K562 (cell line): ENCODE measurements around the gene ADGRE1. TPM values are rescaled to one million over a fixed set of nuclear protein-coding genes. Genes with fewer than 3 reads are reported as not detected.
A peak's percentile ranks its signal among the peaks of the same experiment; 100 is the strongest.

ENCODE experiments used
- ATAC-seq: fragments of 200-7000 bp; cut with Tn5 transposase; 3 replicates; pipeline ENCODE4 v1.9.1; 2020; ENCODE audit warnings: moderate library complexity
- BruUV-seq: library from RNA; stranded (reverse); fragments of 400-500 nt; replicated peaks from 2 replicates; lab custom pipeline; 2021; lab: Mats Ljungman, UMichigan
- CTCF ChIA-PET: fragments of 300-600 bp; formaldehyde crosslinking; extraction: SDS; loops from one replicate; lab custom pipeline; 2021; ENCODE audit warnings: low intra/inter-chr PET ratio; lab: Yijun Ruan, JAX
- POLR2A ChIA-PET: fragments of 300-600, 350-650 bp; sonication (Branson Sonifier 250); formaldehyde crosslinking; extraction: SDS; loops from one replicate; lab custom pipeline; 2021; ENCODE audit warnings: antibody characterized with exemption, inconsistent platforms; lab: Yijun Ruan, JAX
- DNase-seq, 4 experiments: peaks; one replicate each; pipeline versions ENCODE4 v3.0.0 to v3.0.0-alpha.2; 2011 to 2018; ENCODE audit warnings: low spot score in 3 of 4, mixed read lengths in 3 of 4; ENCODE audit errors: extremely low read depth in 1 of 4
- FAIRE-seq: peaks from 2 replicates; lab custom pipeline; 2011; peaks lifted over from hg19 to GRCh38; lab: Jason Lieb, UNC
- H2AFZ ChIP-seq: 2 replicates; pipeline ENCODE4 v1.6.0; 2011; ENCODE audit warnings: low read depth, low read length, control low read depth, inconsistent platforms
- H3K27ac ChIP-seq: fragments of 200-600 bp; 3 replicates; pipeline ENCODE4 v1.8.0; 2011; ENCODE audit warnings: low read depth, mild to moderate bottlenecking, control low read depth, inconsistent platforms, low read length, moderate library complexity, mixed read lengths; ENCODE audit errors: extremely low read depth
- H3K27me3 ChIP-seq, 2 experiments: fragments of 300-600 bp in 1 of 2; 2 replicates in 1 of 2; 3 replicates in 1 of 2; pipeline versions ENCODE4 v1.6.0 to v1.8.0; 2011; ENCODE audit warnings: inconsistent platforms in 2 of 2, low read length in 2 of 2, mild to moderate bottlenecking in 1 of 2, mixed read lengths in 1 of 2, moderate library complexity in 1 of 2; ENCODE audit not compliant: control insufficient read depth in 2 of 2, insufficient read depth in 2 of 2
- H3K36me3 ChIP-seq: fragments of 300-600 bp; 3 replicates; pipeline ENCODE4 v1.8.0; 2011; ENCODE audit warnings: mild to moderate bottlenecking, low read length, inconsistent platforms; ENCODE audit not compliant: control insufficient read depth, insufficient read depth
- H3K4me1 ChIP-seq, 2 experiments: fragments of 200-600 bp in 1 of 2; replicated peaks in 1 of 2; 2 replicates in 1 of 2; 3 replicates in 1 of 2; pipeline versions ENCODE4 v1.5.1 to v1.8.0; 2011; ENCODE audit warnings: inconsistent platforms in 2 of 2, low read length in 2 of 2, mild to moderate bottlenecking in 1 of 2, mixed read lengths in 1 of 2, moderate library complexity in 1 of 2; ENCODE audit not compliant: control insufficient read depth in 2 of 2, insufficient read depth in 2 of 2
- H3K4me2 ChIP-seq: 2 replicates; pipeline ENCODE4 v1.6.1; 2011; ENCODE audit warnings: low read length, control low read depth, inconsistent platforms, mixed read lengths; ENCODE audit not compliant: insufficient read depth
- H3K4me3 ChIP-seq: fragments of 200-600 bp; sonication (generic), shearing (Covaris generic); 2 replicates; pipeline ENCODE4 v1.5.1; 2016; ENCODE audit warnings: control low read depth, inconsistent platforms
- H3K79me2 ChIP-seq: fragments of 200-600 bp; 3 replicates; pipeline ENCODE4 v1.8.0; 2011; ENCODE audit warnings: low read length, inconsistent platforms; ENCODE audit not compliant: control insufficient read depth, insufficient read depth
- H3K9ac ChIP-seq, 2 experiments: 2 replicates each; pipeline versions ENCODE4 v1.6.0 to v1.6.1; 2011; ENCODE audit warnings: low read depth in 2 of 2, low read length in 2 of 2, control low read depth in 1 of 2, inconsistent platforms in 1 of 2, mild to moderate bottlenecking in 1 of 2, mixed read lengths in 1 of 2; ENCODE audit not compliant: insufficient read depth in 1 of 2
- H3K9me1 ChIP-seq: one replicate; pipeline ENCODE4 v1.6.0; 2011; ENCODE audit warnings: inconsistent platforms, mild to moderate bottlenecking, low read length, moderate library complexity; ENCODE audit not compliant: control insufficient read depth, insufficient read depth
- H3K9me3 ChIP-seq: replicated peaks from 2 replicates; pipeline ENCODE4 v1.5.1; 2011; ENCODE audit warnings: low read depth, low read length, inconsistent platforms; ENCODE audit not compliant: control insufficient read depth, insufficient read depth
- H4K20me1 ChIP-seq: replicated peaks from 2 replicates; pipeline ENCODE4 v1.6.1; 2011; ENCODE audit warnings: low read length, inconsistent platforms, mixed read lengths; ENCODE audit not compliant: control insufficient read depth, insufficient read depth
- CBX3 ChIP-seq, 2 experiments: IDR thresholded peaks; 1 replicate in 1 of 2; 2 replicates in 1 of 2; pipeline ENCODE4 v1.6.1; 2012; ENCODE audit warnings: inconsistent platforms in 2 of 2, low read length in 2 of 2, borderline replicate concordance in 1 of 2, control low read depth in 1 of 2
- WGBS: fragments of 100-300 bp; shearing (Covaris generic); methylation state at CpG from one replicate; pipeline ENCODE4 v1.1.6; 2016; ENCODE audit warnings: low coverage, mixed read lengths; ENCODE audit not compliant: insufficient coverage; ENCODE audit errors: missing lambda C conversion rate; 5-methylcytosine and 5-hydroxymethylcytosine counted together
- in situ Hi-C: fragments of 300-500 bp; cut with MboI; formaldehyde crosslinking; loops from 4 replicates; pipeline ENCODE4 v1.15.0; 2018; ENCODE audit warnings: inconsistent platforms, mixed read lengths
- intact Hi-C: fragments of 100-400 bp; cut with micrococcal nuclease; formaldehyde crosslinking; loops from 2 replicates; pipeline ENCODE4 v1.14.2; 2022
- polyA plus RNA-seq, 8 experiments: library from polyadenylated mRNA; depleted of rRNA in 4 of 8; stranded (reverse) in 5 of 8; unstranded in 3 of 8; fragments of >200 nt; fragmentation: Nextera tagmentation in 2 of 8; fragmentation: Illumina TruSeq in 1 of 8; extraction: Ambion mirVana in 2 of 8; extraction: Trizol in 1 of 8; gene quantifications; 2 replicates each; pipeline versions ENCODE4 v1.2.1 to v1.2.3, GENCODE V29; 2011 to 2014; ENCODE audit warnings: inconsistent platforms in 1 of 8, missing spikeins in 1 of 8
- total RNA-seq, 7 experiments: library from RNA; depleted of rRNA in 6 of 7; stranded (reverse); fragments of >200 nt in 6 of 7; fragmentation: Illumina TruSeq in 2 of 7; extraction: Trizol in 2 of 7; gene quantifications; 2 replicates each; pipeline versions ENCODE4 v1.2.1 to v1.2.3, GENCODE V29; 2011 to 2021; ENCODE audit warnings: low replicate concordance in 1 of 7
- TF ChIP-seq, protein P1 (sequence below), 2 experiments: fragments of 200-800 bp in 1 of 2; sonication (Bioruptor generic) in 1 of 2; sonication (generic) in 1 of 2; formaldehyde crosslinking in 1 of 2; IDR thresholded peaks in 1 of 2; conservative IDR thresholded peaks in 1 of 2; 2 replicates each; pipeline versions ENCODE4 v1.5.0 to v1.6.1; 2016 to 2020; ENCODE audit warnings: missing compliant biosample characterization in 1 of 2, missing genetic modification characterization in 1 of 2, missing genetic modification reagents in 1 of 2
- TF ChIP-seq, protein P2 (sequence below), 2 experiments: fragments of 450-650 bp in 1 of 2; sonication (generic) in 1 of 2; formaldehyde crosslinking in 1 of 2; IDR thresholded peaks; 2 replicates each; pipeline versions ENCODE4 v1.7.1 to v1.9.0; 2016 to 2022; ENCODE audit warnings: inconsistent platforms in 1 of 2, mild to moderate bottlenecking in 1 of 2, missing genetic modification reagents in 1 of 2

Gene ADGRE1
- total and polyA plus RNA-seq, 9 of the 15 experiments (the other 6 are each of a cell fraction or from before 2014, with no cell fraction given) = 0.09 to 0.49 (median 0.25) TPM; not detected in 1

DNA sequence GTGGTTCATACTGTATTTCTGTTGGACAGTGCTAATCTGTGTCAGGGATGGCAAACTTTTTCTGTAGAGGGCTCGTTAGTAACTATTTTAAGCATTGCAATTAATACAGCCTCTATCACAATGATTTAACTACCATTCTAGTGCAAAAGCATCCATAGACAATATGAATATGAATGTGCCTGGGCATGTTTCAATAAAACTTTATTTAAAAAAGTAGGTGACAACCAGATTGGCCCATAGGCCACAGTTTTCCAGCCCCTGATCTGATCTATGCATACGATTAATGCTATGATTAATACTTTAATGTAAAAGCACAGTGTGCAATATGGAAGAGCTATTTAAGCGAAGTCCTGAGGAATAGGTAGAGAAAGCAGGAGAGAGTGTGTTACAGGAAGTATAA is 29.6 kb downstream of the ADGRE1 start:
- ChIA-PET CTCF (no interaction called here), POLR2A (no interaction called here)
- no TSS peak for BruUV-seq
- FAIRE-seq (no peak), ATAC-seq (no peak), DNase-seq (no peak)
- WGBS = 0% methylated on average over 3 of the region's 3 CpGs
- intact Hi-C loops = no loop called here
- Histone ChIP-seq H3K9me1 (no peaks in the 10 kb centered on the region), H3K36me3 (no peaks in the 10 kb centered on the region), H4K20me1 (no peaks in the 10 kb centered on the region), H3K27ac (no peak overlapping the region), H3K4me1 (no peaks in the 10 kb centered on the region; a peak in 1 of 5 replicates), H3K4me3 (no peak overlapping the region), H3K4me2 (no peak overlapping the region), H3K79me2 (no peaks in the 10 kb centered on the region), H2AFZ (no peak overlapping the region), H3K27me3 (peaks cover 0 to 3% of the 10 kb centered on the region in 2 experiments; a peak in 2 of 5 replicates), H3K9ac (no peak overlapping the region), H3K9me3 (peaks cover 2% of the 10 kb centered on the region; the same call in 1 of the 2 replicates)
- in situ Hi-C loops = no loop called here
- TF ChIP-seq, protein P1, sequence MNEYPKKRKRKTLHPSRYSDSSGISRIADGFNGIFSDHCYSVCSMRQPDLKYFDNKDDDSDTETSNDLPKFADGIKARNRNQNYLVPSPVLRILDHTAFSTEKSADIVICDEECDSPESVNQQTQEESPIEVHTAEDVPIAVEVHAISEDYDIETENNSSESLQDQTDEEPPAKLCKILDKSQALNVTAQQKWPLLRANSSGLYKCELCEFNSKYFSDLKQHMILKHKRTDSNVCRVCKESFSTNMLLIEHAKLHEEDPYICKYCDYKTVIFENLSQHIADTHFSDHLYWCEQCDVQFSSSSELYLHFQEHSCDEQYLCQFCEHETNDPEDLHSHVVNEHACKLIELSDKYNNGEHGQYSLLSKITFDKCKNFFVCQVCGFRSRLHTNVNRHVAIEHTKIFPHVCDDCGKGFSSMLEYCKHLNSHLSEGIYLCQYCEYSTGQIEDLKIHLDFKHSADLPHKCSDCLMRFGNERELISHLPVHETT (CRISPR knock-in tag; conservative IDR thresholded peaks at IDR 0.05 in 1 of 2, IDR thresholded peaks at IDR 0.05 in 1 of 2) = no peak
- TF ChIP-seq, protein P2, sequence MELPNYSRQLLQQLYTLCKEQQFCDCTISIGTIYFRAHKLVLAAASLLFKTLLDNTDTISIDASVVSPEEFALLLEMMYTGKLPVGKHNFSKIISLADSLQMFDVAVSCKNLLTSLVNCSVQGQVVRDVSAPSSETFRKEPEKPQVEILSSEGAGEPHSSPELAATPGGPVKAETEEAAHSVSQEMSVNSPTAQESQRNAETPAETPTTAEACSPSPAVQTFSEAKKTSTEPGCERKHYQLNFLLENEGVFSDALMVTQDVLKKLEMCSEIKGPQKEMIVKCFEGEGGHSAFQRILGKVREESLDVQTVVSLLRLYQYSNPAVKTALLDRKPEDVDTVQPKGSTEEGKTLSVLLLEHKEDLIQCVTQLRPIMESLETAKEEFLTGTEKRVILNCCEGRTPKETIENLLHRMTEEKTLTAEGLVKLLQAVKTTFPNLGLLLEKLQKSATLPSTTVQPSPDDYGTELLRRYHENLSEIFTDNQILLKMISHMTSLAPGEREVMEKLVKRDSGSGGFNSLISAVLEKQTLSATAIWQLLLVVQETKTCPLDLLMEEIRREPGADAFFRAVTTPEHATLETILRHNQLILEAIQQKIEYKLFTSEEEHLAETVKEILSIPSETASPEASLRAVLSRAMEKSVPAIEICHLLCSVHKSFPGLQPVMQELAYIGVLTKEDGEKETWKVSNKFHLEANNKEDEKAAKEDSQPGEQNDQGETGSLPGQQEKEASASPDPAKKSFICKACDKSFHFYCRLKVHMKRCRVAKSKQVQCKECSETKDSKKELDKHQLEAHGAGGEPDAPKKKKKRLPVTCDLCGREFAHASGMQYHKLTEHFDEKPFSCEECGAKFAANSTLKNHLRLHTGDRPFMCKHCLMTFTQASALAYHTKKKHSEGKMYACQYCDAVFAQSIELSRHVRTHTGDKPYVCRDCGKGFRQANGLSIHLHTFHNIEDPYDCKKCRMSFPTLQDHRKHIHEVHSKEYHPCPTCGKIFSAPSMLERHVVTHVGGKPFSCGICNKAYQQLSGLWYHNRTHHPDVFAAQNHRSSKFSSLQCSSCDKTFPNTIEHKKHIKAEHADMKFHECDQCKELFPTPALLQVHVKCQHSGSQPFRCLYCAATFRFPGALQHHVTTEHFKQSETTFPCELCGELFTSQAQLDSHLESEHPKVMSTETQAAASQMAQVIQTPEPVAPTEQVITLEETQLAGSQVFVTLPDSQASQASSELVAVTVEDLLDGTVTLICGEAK (IDR thresholded peaks at IDR 0.05) = peak; percentile 91
- TF ChIP-seq, protein P2 (CRISPR knock-in tag; IDR thresholded peaks at IDR 0.05) = peak; percentile 85
- TF ChIP-seq CBX3 (IDR thresholded peaks at IDR 0.05; ENCODE audit: borderline replicate concordance in 1 of 2, low read length in 2 of 2) = no peak
